Gastrocnemius medialis (tissue), 4 donors: Measurements from ENCODE around the gene SYCE1L.

ENCODE experiments used
- CTCF ChIP-seq, 5 experiments: fragments of 450-650 bp in 3 of 5; fragments of 200-600 bp in 2 of 5; sonication (generic) in 2 of 5; IDR thresholded peaks in 4 of 5; conservative IDR thresholded peaks in 1 of 5; 1 replicate in 4 of 5; 2 replicates in 1 of 5; pipeline ENCODE4 v1.5.1; 2016 to 2019; ENCODE audit warnings: antibody characterized with exemption in 5 of 5, mild to moderate bottlenecking in 3 of 5, moderate library complexity in 3 of 5
- POLR2A ChIP-seq, 2 donors: fragments of 450-650 bp; IDR thresholded peaks; one replicate each; pipeline ENCODE4 v1.6.1; 2017; ENCODE audit warnings: antibody characterized with exemption in 2 of 2, mild to moderate bottlenecking in 2 of 2, moderate library complexity in 2 of 2

- TF ChIP-seq POLR2A (IDR thresholded peaks at IDR 0.05) (no peak), CTCF (IDR thresholded peaks at IDR 0.05 in 4 of 5, conservative IDR thresholded peaks at IDR 0.05 in 1 of 5) (no peak)
These were observed 4.6 kb upstream of the SYCE1L start for GRCh38 chr16:77194295-77195231.
